Medulla oblongata (tissue), 1 donor: ENCODE results near the gene TSPYL6.
"Not testable (repeated sequence)": the region's sequence is repeated elsewhere in the genome, so short reads cannot be mapped to it uniquely, and the experiment has no call there.

Experiments used
- DNase-seq: peaks from one replicate; pipeline ENCODE4 v3.0.0-alpha.2; 2015; ENCODE audit errors: extremely low spot score

The TSPYL6 gene

DNA sequence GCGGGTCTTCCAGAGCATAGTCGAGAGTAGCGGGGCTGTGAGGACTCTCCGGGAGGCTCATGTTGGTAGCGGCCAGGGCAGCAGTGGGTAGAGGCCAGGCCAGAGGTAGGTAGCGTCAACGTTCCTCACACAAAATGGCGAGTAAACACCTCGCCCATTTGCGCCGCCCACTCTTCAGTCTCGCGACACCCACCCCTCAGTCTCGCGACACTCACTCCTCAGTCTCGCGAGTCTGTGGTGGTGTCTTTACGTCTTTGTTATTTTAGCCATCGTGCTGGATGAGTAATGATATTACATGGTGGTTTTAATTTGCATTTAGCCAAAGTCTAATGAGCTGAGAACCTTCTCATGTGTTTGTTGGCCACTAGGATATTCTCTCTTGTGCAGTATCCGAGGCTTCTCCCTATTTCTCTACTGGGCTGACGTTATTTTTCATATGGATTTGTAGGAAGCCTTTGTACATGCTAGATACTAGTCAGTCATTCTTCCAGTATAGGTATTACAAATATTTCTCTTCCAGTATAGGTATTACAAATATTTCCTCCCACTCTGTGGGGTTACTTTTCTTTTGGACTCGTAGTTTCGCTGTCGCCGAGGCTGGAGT is at the start of gene TSPYL6:
TSS of gene TSPYL6 (minus strand) at position 139 of the 604 bp plus-strand sequence. CDS start at position 61, 78 bp downstream.
- no peak for DNase-seq

DNA sequence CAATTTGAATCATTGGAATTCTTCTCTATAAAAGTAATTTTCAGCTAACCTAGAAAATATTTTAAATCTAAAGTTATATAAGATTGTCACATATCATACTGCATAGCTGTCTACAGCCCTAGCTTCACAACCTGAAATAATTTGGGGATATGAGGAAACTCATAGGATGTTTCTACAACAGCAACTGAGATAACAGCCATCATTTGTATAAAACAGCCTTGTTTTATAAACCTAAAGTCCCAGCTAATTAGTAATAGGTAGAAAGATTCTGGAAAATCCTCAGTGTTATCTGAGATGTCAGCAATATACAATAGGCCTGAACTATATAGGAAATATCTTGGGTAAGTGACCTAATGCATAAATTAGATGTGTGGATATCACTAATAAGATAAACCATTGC is 47.6 kb upstream of the TSPYL6 start:
- DNase-seq: no peak

DNA sequence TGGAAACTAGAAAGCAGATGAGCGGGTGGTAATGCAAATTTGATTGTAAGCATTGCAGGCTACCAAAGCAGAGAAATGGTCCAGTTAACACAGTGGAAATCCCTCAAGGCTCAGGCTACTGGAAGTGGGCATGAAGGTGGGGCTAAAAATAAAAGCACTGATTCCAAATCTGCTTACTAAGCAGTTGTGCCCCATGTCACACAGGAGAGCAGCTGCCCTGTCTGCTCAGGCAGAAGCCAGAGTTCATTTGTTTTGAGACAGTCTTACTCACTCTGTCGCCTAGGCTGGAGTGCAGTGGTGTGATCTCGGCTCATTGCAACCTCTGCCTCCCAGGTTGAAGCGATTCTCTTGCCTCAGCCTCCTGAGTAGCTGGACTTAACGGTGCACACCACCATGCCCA is 42.5 kb upstream of the TSPYL6 start:
- no peak for DNase-seq

DNA sequence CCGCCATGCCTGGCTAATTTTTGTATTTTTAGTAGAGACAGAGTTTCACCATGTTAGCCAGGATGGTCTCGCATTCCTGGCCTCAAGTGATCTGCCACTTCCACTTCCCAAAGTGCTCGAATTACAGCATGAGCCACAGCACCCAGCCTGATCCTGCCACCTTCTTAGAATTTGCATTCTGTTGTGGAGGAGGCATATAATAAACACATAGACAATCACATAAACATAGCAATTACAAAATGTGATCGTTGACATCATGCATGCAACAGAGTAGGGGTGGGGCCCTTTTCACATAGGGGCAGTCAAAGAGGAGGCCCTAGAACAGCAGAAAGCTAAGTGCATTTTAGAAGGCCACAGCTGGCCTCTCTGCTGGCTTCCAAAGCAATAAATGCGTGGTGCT is 39.9 kb upstream of the TSPYL6 start:
- no peak for DNase-seq

DNA sequence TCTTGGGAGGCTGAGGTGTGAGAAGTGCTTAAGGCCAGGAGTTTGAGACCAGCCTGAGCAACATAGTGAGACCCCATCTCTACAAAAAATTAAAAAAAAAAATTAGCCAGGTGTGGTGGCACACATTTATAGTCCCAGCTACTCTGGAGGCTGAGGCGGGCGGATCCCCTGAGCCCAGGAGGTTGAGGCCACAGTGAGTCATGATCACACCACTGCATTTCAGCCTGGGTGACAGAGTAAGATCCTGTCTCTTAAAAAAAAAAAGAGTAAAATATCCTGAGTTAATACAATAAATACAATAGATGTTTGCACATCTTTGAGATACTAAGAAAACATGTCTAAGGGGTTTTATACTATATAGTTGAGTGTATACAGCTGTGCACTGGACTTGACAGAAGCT is 38.6 kb upstream of the TSPYL6 start:
- DNase-seq: not testable (repeated sequence)

DNA sequence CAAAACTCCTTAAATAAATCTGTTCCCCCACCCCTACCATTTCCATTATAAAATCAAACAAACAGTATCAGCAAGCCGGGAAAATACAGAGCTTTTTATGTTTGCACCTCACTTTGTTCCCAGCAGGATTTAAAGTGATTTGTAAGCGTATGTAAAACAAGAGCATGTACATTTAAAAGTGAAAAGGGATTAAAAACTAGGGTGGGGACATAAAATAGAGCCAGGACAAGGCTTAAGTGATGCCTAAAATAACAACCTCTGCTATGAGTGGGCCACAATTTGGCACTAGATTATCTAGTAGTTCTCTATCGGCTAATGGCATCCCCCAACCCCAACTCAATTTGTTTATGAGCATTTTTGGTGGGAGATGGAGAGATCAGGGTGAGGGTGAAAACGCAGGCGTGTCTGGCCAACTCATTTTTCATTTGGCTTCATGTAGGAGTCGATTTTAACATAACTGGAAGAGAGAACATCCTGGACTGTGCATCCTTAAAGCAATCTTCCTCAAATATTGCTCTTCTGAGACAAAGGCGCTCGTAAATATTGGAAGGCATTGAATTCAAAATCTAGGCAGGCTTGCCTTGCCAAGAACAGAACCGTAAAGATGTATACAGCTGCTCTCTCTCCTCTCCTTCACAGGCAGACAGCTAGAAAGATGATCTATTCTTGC is 34.5 kb upstream of the TSPYL6 start:
- no peak for DNase-seq

DNA sequence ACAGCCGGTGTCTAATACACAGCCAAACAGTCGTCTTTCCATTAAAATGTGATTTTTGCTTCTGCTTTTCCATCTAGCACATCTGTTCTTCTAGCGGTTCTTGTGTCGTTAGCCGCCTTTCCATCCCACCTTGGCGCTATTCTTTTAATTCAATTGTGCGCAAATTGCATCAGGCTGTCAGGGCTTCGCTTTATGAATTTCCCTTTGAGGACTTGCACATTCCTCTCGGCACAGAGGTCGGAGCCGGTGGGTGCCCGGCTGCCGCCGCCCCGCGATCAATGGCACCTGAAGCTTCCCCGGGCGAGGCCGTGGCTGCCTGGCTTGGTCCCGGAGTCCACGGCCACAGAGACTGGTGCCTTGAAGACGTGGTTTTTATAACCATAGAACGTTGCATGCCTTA is 33.9 kb upstream of the TSPYL6 start:
- no peak for DNase-seq

DNA sequence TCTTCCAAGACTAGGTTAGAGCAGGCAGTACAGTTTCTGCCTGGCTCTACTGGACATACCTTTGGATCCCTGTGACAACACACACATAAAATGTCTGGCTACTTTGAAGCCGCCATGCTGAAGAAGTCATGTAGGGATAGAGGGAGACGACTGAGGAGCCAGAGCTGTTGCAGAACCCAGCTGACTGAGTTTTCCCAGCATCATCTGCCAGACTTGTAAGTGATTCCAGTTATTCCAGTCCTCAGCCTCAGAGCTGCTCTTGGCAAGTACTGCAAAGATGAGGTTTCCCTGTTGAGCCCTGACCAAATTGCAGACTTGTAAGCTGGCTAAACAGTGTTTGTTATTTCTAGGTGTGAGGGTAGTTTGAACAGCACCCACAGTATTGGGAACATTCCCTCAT is 31.5 kb upstream of the TSPYL6 start:
- DNase-seq: no peak

DNA sequence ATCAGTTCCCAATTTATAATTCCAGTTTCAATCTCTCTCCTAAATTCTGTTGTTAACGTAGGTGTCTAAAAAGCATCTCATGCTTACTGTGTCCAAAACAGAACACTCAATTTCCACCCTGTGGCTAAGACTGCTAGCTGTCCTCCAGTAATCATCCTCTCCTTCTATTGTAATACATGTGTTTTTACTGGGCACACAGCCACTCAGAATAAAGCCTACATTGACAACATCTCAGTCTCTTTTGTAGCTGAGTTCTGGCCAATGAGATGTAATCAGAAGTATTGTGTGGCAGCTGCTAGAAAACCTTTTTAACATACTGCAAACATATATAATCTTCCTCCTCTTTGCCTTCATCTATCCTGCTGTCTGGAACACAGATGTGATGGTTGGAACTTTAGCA is 29.4 kb upstream of the TSPYL6 start:
- peak; percentile 50 for DNase-seq

DNA sequence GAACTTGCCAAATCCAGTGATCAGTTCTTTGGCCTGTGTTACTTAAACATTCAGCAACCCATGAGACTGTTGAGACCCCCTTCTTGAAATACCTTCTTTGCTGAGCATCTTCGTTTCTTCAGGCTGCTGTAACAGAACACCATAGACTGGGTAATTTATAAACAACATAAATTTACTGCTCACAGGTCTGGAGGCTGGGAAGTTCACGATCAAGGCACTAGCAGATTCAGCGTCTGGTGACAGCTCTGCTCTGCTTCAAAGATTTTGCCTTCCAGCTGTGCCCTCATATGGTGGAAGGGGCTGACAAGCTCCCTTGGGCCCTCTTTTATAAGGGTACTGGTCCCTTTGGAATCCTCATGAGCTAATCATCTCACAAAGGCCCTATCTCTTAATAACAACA is 28.8 kb upstream of the TSPYL6 start:
- DNase-seq: no peak

DNA sequence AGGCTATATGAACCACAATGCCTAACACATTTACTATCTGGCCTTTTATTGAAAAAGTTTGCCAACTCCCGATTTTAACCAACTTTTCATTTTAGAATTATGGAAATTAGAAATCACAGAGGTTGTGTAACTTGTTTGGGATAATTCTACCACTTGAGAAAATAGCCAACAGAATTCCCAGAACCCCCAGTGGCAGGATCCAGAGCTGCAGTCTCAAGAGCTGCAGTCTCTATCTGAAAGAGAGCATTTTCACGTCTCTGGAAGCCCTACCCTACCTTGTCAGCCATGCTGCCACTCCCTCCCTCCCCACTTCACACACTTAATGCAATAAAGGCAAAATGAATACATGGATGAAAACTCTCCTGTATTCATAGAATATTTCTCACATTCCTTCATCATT is 23.4 kb upstream of the TSPYL6 start:
- no peak for DNase-seq

DNA sequence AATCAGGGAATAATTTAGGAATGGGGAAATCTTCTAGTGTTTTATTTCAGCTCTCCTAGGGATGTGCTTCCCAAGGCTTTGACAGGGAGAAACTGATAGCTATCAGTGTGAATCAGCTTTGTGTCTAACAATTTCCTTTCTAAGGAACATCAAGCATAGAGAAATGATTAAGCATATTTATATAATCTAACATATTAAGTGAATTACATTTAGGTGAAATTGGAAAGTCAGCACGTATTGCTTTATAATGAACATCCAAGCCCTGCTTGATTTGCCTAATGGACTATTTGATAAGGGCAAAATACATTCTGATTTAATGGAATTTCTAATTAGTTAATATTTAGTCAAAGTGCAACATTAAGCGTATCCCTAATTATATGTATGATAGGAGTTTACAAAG is 19.5 kb upstream of the TSPYL6 start:
- peak; percentile 9 for DNase-seq

DNA sequence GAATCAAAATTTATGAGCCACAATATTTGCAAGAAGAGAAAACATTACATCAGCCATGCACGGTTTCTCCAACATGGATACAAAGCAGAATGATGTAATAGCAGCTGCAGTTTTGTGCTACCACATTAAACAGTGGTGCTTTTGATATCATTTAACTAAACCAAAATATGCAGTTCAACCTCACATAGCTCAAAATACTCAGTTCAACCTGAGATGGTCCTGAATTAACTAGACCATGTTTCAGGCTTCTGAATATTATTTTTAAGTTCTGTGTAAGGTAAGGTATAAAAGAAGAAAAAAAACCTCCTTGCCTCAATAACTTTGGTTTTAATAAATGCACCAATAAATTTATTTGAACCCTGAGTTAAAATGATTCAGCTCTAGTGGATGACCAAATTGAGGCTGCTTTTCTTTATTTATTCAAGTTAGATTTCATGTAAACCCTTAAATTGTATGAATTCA is 18.8 kb upstream of the TSPYL6 start:
- peak; percentile 45 for DNase-seq

DNA sequence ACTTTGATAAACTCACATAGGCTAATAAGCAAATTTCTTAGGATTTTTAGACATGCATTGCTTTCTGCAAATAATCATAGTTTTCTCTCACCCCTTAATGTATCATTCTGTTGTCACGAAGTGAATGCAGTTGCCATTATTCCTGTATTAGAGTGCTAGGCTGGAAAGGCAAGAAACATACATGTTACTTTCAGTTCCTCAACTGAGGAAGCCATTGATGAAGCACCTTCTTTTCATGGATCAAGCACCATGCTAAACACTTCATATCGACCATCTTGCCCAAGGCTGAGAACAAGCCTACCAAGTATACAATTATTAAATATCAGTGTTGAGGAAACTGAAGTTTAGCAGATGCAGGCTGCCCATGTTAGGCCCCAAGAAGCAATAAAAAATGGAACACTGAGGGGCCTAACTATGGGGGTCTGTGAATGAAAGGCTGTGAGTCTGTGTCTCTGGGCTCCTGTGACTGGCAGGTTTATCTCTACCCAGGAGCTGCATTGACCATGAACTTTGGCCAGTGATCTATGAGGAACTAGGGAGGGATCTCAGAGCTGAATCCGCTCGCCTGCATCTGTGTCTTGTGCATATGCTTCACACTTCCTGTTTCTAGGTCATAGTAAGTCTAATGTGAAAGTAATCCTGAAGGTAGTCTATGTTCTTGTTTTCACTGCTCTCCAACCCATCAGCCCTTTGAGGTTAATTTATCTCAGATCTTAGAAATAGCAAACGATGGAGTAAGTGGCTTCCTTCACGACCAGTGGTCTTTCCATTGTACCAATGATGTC is 16.0 kb upstream of the TSPYL6 start:
- DNase-seq: no peak

DNA sequence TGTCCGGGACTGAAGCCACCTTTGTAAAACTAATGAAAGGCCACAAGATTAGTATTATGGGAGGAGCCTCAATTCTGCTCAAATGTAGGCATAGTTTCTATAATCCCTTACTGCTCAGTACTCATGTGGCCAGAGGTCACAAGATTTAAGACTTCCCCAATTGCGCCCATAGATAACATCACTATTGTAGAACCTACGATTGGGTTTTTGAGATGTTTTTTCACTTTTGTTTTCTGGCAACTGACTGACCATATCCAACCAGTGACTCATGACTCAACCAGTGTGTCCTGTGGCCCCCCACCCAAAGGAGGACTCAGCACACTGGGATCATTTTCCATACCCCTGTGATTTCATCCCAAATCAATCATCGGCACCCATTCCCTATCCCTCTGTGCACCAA is 15.2 kb upstream of the TSPYL6 start:
- DNase-seq: no peak

DNA sequence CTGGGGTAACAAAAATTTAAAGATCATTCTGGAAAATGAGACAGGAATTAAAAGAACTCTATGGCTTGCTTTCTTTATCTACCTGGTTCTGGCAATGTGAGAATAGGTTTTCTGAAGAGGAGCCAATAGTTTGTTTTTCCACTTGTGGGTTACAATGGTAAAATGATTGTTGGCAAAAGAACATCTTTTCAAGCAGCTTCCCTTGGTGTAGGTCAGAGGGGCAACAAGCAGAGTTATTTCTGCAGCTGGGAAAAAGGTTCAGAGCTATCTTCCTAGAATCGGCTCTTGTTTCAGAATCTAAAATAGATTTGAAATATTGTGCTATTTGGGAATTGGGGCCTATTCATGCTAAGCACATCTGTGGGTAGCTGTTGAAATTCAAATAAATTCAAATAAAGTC is 11.5 kb upstream of the TSPYL6 start:
- DNase-seq: no peak

DNA sequence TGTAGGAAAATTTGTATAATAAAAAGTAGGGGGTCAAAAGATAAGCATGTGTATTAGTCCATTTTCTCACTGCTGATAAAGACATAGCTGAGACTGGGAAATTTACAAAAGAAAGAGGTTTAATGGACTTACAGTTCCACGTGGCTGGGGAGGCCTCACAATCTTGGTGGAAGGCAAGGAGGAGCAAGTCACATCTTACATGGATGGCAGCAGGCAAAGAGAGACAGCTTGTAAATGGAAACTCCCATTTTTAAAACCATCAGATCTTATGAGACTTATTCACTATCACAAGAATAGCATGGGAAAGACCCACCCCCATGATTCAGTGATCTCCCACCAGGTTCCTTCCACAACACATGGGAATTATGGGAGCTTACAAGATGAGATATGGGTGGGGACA is 9.1 kb upstream of the TSPYL6 start:
- DNase-seq: not testable (repeated sequence)

DNA sequence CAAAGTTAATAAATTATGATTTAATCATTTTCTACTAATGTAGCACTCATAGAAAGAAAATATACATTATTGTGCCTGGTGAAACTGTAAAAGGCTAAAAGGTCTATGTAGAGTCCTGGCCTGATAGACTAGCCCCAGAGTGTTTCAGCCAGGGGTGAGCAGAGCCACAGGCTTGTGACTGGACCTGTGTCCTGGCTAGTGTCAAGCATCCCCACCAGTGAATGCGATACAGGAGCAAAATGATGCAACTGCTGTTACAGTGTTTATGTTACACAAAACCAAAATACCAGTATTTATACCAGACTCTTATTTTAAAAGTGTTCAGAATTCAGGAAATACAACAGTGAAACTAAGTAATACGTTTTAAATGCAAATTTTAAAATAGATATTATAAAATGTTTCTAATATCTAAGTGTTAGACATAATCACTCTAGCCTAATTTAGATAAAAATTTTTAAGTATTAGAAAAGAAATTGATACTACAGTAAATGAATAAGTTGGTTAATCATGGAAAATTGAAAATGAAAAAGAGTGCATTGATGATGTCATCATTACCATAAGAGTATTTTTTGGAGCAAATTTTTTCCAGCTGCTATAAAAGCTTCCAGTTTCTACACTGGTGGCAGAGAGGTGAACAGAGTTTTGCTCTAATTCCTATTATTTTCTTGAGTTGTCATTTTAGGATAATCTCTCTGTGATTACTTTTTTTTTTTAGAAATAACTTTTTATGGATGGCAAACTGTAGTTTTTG is 6.2 kb upstream of the TSPYL6 start:
- DNase-seq: no peak

DNA sequence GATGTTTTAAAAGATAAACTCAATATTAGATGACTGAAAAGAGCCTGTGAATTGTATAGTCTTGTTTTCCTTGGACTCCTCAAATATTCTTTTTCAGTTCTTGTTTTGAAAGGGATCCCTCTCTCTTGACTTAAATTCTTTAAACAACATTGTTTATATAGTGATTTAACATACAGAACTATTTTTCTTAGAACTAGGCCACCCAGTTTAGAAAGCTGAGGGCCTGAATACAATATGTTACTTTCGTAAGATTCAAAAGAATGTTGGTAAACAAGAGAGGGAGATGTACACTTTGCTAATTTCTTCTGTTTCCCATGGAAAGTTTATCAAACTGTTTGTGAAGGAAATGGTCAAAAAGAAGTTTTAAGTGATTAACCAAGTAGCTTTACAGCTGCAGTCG is 5.5 kb upstream of the TSPYL6 start:
- no peak for DNase-seq

DNA sequence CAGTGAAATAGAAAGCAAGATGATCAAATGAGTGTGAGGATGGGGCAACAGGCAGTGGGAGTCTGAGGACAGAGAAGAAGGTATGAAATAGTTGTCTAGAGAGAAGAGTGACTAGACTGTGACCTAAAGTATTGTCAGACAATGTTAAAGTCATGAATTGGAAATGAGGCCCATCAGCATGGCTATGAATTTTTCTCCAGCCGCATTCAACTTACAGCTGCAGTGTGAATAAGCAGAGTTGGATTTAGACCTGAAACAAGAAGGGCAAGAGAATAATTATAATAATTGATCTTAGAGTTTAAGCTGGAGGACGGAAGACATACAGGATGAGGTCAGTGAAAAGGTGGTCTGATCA is 4.2 kb upstream of the TSPYL6 start:
- no peak for DNase-seq

DNA sequence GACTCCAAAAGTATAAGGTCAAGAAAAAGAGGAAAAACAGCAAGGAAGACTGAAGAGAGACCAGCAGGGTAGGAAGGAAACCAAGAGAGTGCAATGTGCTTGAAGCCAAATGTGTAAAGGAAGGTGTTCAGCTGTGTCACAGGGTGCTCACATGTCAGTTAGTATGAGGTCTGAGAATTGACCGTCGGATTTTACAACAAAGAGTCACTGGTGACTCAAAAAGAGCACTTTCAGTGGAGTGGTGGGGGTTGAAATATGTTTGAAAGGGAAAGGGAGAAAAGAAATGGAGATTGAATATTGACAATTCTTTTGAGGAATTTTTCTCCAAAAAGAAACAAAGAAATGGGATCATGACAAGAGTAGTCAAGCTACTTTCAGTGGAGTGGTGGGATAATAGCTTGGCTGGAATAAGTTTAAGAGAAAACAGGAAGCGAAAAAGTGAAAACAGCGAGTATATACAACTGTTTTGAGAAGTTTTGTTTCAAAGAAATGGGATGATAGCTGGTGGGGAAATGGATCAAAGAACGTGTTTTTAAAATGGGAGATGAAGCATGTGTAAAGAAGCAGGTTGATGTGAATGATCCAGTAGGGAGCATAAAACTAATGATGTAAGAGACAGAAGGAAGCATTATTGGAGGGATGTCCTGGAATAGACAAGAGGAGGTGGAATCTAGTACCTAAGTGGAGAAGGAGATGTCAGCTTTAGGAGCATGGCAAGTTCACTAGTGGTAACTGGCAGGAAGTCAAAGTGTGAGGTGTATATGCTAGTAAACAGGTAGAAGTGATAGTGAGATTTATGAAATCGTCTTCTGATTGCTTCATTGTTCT is 3.6 kb upstream of the TSPYL6 start:
- no peak for DNase-seq
